ENCODE data around the gene ZNF283.
"Not testable (repeated sequence)": the region's sequence is repeated elsewhere in the genome, so short reads cannot be mapped to it uniquely, and the experiment has no call there.

Gene ZNF283

DNA sequence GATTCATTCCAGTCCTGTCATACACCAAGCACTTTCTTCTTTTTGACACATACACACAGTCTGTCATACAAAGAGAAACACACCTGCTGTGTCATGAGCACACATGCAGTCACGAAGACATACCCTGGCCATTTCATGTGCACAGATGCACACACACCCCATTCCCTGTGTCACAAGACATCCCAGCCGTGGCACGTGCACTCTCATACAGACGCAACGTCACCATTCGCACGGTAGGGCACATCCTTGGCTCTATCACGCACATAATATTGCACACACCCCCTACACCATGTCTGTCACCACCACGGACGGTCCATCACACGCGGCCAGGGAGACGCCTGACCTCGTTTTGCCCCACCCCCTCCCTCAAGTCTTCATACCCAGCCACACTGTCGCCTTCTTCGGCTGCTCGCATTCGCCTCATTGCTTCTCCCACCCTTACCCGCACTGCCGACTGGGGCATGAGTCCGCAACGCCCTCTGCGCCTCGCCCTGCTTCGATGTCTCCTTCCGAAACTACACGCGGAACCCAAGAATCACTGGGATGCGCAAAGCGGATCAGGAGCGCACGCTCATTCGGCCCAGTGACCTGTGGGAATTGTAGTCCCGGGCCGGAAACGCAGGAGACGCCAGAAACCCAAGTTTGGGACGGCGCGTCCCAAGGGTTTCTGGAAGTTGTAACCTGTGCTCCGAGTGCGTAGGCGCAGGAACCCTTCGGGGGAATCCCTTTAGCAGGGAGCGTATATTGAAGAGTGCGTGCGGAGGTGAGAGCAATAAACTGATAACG is 6.8 kb upstream of the ZNF283 start:
- DNase-seq (ENCODE audit: low read depth, low spot score) = no peak
- Histone ChIP-seq H3K36me3 (ENCODE audit: insufficient read depth, low read length) (no peaks in the 10 kb centered on the region), H3K27ac (no peak overlapping the region), H3K9me3 (ENCODE audit: low read depth, low read length) (no peaks in the 10 kb centered on the region), H3K4me3 (no peak overlapping the region), H3K9ac (ENCODE audit: insufficient read length) (no peak overlapping the region)
- TF ChIP-seq EZH2 (IDR thresholded peaks at IDR 0.05) = no peak
- no peak for TF ChIP-seq FOXP2 (optimal IDR thresholded peaks at IDR 0.05; ENCODE audit: control extremely low read depth, extremely low read length, insufficient read depth)
- no peak for TF ChIP-seq POLR2AphosphoS5 (IDR thresholded peaks at IDR 0.05; ENCODE audit: borderline replicate concordance, low read depth, low read length)

DNA sequence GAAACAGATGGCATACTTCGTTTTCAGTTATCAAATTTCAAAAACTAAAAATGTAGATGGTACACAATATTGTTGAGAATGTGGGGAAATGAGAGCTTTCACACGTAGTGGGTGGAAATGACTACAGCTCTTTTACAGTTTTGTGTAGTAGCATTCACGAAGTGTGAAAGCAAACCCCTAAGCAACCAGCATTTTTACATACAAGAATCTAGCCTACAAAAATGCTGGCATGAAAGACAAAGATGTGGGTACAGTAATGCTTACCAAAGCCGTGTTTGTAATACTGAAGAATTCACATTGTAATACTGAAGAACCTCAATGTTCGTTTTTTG is 6.3 kb upstream of the ZNF283 start:
- no peak overlapping the region for H3K9ac ChIP-seq (ENCODE audit: insufficient read length)
- H3K27ac ChIP-seq = no peak overlapping the region
- H3K36me3 ChIP-seq (ENCODE audit: insufficient read depth, low read length) = no peaks in the 10 kb centered on the region
- no peak overlapping the region for H3K4me3 ChIP-seq
- TF ChIP-seq EZH2 (IDR thresholded peaks at IDR 0.05) = no peak
- no peak for TF ChIP-seq FOXP2 (optimal IDR thresholded peaks at IDR 0.05; ENCODE audit: control extremely low read depth, extremely low read length, insufficient read depth)
- no peak for TF ChIP-seq POLR2AphosphoS5 (IDR thresholded peaks at IDR 0.05; ENCODE audit: borderline replicate concordance, low read depth, low read length)
- no peaks in the 10 kb centered on the region for H3K9me3 ChIP-seq (ENCODE audit: low read depth, low read length)
- DNase-seq (ENCODE audit: low read depth, low spot score) = no peak

DNA sequence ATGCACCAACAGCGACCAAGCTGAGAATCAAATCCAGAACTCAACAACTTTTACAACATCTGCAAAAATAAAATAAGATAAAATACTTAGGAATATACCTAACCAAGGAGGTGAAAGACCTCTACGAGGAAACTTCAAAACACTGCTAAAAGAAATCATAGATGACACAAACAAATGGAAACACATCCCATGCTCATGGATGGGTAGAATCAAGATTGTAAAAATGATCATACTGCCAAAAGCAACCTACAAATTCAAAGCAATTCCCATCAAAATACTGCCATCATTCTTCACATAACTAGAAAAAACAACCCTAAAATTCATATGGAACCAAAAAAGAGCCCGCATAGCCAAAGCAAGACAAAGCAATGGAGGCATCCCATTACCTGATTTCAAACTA is 3.3 kb upstream of the ZNF283 start:
- H3K9ac ChIP-seq (ENCODE audit: insufficient read length); DNase-seq (ENCODE audit: low read depth, low spot score); H3K36me3 ChIP-seq (ENCODE audit: insufficient read depth, low read length); H3K9me3 ChIP-seq (ENCODE audit: low read depth, low read length); H3K27ac ChIP-seq; H3K4me3 ChIP-seq: not testable (repeated sequence)

DNA sequence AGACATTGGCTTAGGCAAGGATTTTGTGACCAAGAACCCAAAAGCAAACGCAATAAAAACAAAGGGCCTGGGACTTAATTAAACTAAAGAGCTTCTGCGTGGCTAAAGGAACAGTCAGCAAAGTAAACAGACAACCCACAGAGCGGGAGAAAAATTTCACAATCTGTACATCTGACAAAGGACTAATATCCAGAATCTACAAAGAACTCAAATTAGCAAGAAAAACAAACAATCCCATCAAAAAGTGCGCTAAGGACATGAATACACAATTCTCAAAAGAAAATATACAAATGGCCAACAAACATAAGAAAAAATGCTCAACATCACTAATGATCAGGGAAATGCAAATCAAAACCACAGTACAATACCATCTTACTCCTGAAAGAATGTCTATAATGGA is 2.5 kb upstream of the ZNF283 start:
- not testable (repeated sequence) for H3K9ac ChIP-seq (ENCODE audit: insufficient read length); H3K36me3 ChIP-seq (ENCODE audit: insufficient read depth, low read length); H3K9me3 ChIP-seq (ENCODE audit: low read depth, low read length); H3K27ac ChIP-seq; H3K4me3 ChIP-seq; DNase-seq (ENCODE audit: low read depth, low spot score)

DNA sequence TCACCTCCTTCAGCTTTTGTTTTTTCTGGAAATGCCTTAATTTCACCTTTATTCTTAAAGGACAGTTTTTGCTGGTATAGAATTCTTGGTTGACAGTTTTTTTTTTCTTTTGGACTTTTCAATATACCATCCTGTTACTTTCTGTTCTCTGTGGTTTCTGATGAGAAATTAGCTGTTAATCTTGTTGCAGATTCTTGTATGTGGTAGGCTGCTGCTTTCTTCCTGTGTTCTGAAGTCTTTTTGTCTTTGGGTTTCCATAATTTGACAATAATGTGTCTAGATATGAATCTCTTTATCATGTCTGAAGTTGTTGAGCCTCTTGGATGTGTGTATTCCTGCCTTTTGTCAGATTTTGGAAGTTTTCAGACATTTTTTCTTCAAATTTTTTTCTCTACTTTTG is 12.0 kb downstream of the ZNF283 start:
- H3K9me3 ChIP-seq (ENCODE audit: low read depth, low read length) = peaks cover 23% of the 10 kb centered on the region
- TF ChIP-seq POLR2AphosphoS5 (IDR thresholded peaks at IDR 0.05; ENCODE audit: borderline replicate concordance, low read depth, low read length) (no peak), EZH2 (IDR thresholded peaks at IDR 0.05) (no peak), FOXP2 (optimal IDR thresholded peaks at IDR 0.05; ENCODE audit: control extremely low read depth, extremely low read length, insufficient read depth) (no peak)
- no peak for DNase-seq (ENCODE audit: low read depth, low spot score)
- no peak overlapping the region for H3K9ac ChIP-seq (ENCODE audit: insufficient read length)
- H3K27ac ChIP-seq = no peak overlapping the region
- no peak overlapping the region for H3K4me3 ChIP-seq
- H3K36me3 ChIP-seq (ENCODE audit: insufficient read depth, low read length) = peaks cover 72% of the 10 kb centered on the region

DNA sequence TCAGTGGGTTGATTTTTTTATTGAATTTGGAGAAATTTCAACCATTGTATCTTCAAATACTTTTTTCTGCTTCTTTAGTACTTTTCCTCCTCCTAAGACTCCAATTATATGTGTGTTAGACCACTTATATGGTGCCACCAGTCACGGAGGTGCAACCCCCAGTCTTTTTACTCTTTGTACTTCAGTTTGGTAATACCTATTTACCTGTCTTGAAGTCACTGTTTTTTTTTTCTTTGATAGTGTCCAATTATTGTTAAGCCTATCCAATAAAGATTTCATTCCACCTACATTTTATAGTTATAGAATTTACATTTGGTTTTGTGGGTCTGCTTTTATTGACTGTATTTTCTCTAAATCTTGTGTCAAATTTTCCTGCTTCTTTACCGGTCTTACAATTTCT is 14.9 kb downstream of the ZNF283 start:
- H3K27ac ChIP-seq = no peak overlapping the region
- TF ChIP-seq EZH2 (IDR thresholded peaks at IDR 0.05) (no peak), FOXP2 (optimal IDR thresholded peaks at IDR 0.05; ENCODE audit: control extremely low read depth, extremely low read length, insufficient read depth) (no peak), POLR2AphosphoS5 (IDR thresholded peaks at IDR 0.05; ENCODE audit: borderline replicate concordance, low read depth, low read length) (no peak)
- peaks cover 28% of the 10 kb centered on the region for H3K9me3 ChIP-seq (ENCODE audit: low read depth, low read length)
- H3K36me3 ChIP-seq (ENCODE audit: insufficient read depth, low read length) = peaks cover 66% of the 10 kb centered on the region
- no peak overlapping the region for H3K9ac ChIP-seq (ENCODE audit: insufficient read length)
- H3K4me3 ChIP-seq = no peak overlapping the region
- no peak for DNase-seq (ENCODE audit: low read depth, low spot score)

DNA sequence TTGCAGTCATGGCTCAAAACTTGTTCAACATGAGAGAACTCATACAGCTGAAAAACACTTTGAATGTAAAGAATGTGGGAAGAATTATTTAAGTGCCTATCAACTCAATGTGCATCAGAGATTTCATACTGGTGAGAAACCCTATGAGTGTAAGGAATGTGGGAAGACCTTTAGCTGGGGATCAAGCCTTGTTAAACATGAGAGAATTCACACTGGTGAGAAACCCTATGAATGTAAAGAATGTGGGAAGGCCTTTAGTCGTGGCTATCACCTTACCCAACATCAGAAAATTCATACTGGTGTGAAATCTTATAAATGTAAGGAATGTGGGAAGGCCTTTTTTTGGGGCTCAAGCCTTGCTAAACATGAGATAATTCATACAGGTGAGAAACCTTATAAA is 20.1 kb downstream of the ZNF283 start:
- no peak for DNase-seq (ENCODE audit: low read depth, low spot score)
- TF ChIP-seq FOXP2 (optimal IDR thresholded peaks at IDR 0.05; ENCODE audit: control extremely low read depth, extremely low read length, insufficient read depth) (no peak), POLR2AphosphoS5 (IDR thresholded peaks at IDR 0.05; ENCODE audit: borderline replicate concordance, low read depth, low read length) (no peak), EZH2 (IDR thresholded peaks at IDR 0.05) (no peak)
- Histone ChIP-seq H3K9ac (ENCODE audit: insufficient read length) (no peak overlapping the region), H3K27ac (no peak overlapping the region), H3K36me3 (ENCODE audit: insufficient read depth, low read length) (peaks cover 34% of the 10 kb centered on the region), H3K9me3 (ENCODE audit: low read depth, low read length) (peaks cover 13% of the 10 kb centered on the region), H3K4me3 (no peak overlapping the region)

DNA sequence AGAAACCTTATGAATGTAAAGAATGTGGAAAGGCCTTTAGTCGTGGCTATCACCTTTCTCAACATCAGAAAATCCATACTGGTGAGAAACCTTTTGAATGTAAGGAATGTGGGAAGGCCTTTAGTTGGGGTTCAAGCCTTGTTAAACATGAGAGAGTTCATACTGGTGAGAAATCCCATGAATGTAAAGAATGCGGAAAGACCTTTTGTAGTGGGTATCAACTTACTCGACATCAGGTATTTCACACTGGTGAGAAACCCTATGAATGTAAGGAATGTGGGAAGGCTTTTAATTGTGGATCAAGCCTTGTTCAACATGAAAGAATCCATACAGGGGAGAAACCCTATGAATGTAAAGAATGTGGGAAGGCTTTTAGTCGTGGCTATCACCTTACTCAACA is 20.8 kb downstream of the ZNF283 start:
- TF ChIP-seq POLR2AphosphoS5 (IDR thresholded peaks at IDR 0.05; ENCODE audit: borderline replicate concordance, low read depth, low read length) (no peak), FOXP2 (optimal IDR thresholded peaks at IDR 0.05; ENCODE audit: control extremely low read depth, extremely low read length, insufficient read depth) (no peak), EZH2 (IDR thresholded peaks at IDR 0.05) (no peak)
- Histone ChIP-seq H3K4me3 (no peak overlapping the region), H3K9me3 (ENCODE audit: low read depth, low read length) (peaks cover 13% of the 10 kb centered on the region; the same call in 1 of the 2 replicates), H3K9ac (ENCODE audit: insufficient read length) (no peak overlapping the region), H3K27ac (no peak overlapping the region), H3K36me3 (ENCODE audit: insufficient read depth, low read length) (peaks cover 28% of the 10 kb centered on the region)
- DNase-seq (ENCODE audit: low read depth, low spot score) = no peak

DNA sequence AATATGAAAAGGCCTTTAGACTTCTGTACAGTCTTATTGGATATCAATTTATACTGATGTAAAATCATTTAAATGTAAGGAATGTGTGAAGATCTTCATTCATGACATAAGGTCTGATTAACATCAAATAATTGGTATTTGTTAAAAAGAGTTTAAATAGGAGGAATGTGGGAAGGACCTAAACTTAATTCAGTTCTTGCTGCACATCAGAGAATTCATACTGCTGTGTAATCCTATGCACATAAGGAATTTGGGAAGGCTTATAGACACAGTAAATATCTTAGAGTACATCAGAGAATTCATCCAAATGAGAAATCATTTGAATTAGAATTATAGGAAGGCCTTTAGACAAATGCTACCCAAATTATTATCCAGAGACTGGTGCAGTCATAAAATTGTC is 21.7 kb downstream of the ZNF283 start:
- TF ChIP-seq POLR2AphosphoS5 (IDR thresholded peaks at IDR 0.05; ENCODE audit: borderline replicate concordance, low read depth, low read length) (no peak), FOXP2 (optimal IDR thresholded peaks at IDR 0.05; ENCODE audit: control extremely low read depth, extremely low read length, insufficient read depth) (no peak), EZH2 (IDR thresholded peaks at IDR 0.05) (no peak)
- H3K27ac ChIP-seq = no peak overlapping the region
- no peak overlapping the region for H3K9ac ChIP-seq (ENCODE audit: insufficient read length)
- no peak for DNase-seq (ENCODE audit: low read depth, low spot score)
- no peak overlapping the region for H3K4me3 ChIP-seq
- H3K36me3 ChIP-seq (ENCODE audit: insufficient read depth, low read length) = peaks cover 20% of the 10 kb centered on the region
- peaks cover 13% of the 10 kb centered on the region; the same call in 1 of the 2 replicates for H3K9me3 ChIP-seq (ENCODE audit: low read depth, low read length)

Measured in SK-N-MC (cell line).